ENCODE results near the gene CATSPER4.

CATSPER4 gene

GRCh38 chr1:26145960-26146294 is 44.5 kb upstream of the CATSPER4 start:
- Histone ChIP-seq H2AFZ (ENCODE audit: low read length) (no peak overlapping the region), H3K9ac (ENCODE audit: low read length) (no peak overlapping the region), H4K20me1 (ENCODE audit: insufficient read depth, low read length) (no peaks in the 10 kb centered on the region), H3K4me3 (ENCODE audit: low read length) (no peak overlapping the region), H3K79me2 (ENCODE audit: low read length) (no peaks in the 10 kb centered on the region), H3K9me3 (replicated peaks; ENCODE audit: insufficient read depth, low read length) (no peaks in the 10 kb centered on the region), H3K27me3 (replicated peaks; ENCODE audit: insufficient read depth, low read length) (no peaks in the 10 kb centered on the region), H3K4me2 (ENCODE audit: low read depth, low read length) (no peak overlapping the region), H3K27ac (ENCODE audit: low read length) (no peak overlapping the region), H3K9me2 (replicated peaks; ENCODE audit: insufficient read depth, low read length) (no peaks in the 10 kb centered on the region), H3F3A (ENCODE audit: insufficient read depth, low read length) (no peaks in the 10 kb centered on the region), H3K36me3 (replicated peaks; ENCODE audit: insufficient read depth, low read length) (no peaks in the 10 kb centered on the region), H3K4me1 (ENCODE audit: low read length) (peaks cover 3% of the 10 kb centered on the region; the same call in 1 of the 2 replicates)
- TF ChIP-seq CTCF (IDR thresholded peaks at IDR 0.05; ENCODE audit: low read length), result no peak
- TF ChIP-seq EZH2 (optimal IDR thresholded peaks at IDR 0.05; ENCODE audit: low read depth, low read length), result no peak
- TF ChIP-seq EZH2phosphoT487 (IDR thresholded peaks at IDR 0.05; ENCODE audit: low read length), result no peak
- DNase-seq, result no peak

- TF ChIP-seq EZH2 (optimal IDR thresholded peaks at IDR 0.05; ENCODE audit: low read depth, low read length), result no peak
- no peak for TF ChIP-seq CTCF (IDR thresholded peaks at IDR 0.05; ENCODE audit: low read length)
- TF ChIP-seq EZH2phosphoT487 (IDR thresholded peaks at IDR 0.05; ENCODE audit: low read length), result no peak
- Histone ChIP-seq H4K20me1 (ENCODE audit: insufficient read depth, low read length) (no peaks in the 10 kb centered on the region), H3K4me1 (ENCODE audit: low read length) (peaks cover 3% of the 10 kb centered on the region; the same call in 1 of the 2 replicates), H3F3A (ENCODE audit: insufficient read depth, low read length) (no peaks in the 10 kb centered on the region), H3K9me2 (replicated peaks; ENCODE audit: insufficient read depth, low read length) (no peaks in the 10 kb centered on the region), H3K9me3 (replicated peaks; ENCODE audit: insufficient read depth, low read length) (no peaks in the 10 kb centered on the region), H3K9ac (ENCODE audit: low read length) (no peak overlapping the region), H3K27ac (ENCODE audit: low read length) (no peak overlapping the region), H3K36me3 (replicated peaks; ENCODE audit: insufficient read depth, low read length) (no peaks in the 10 kb centered on the region), H3K27me3 (replicated peaks; ENCODE audit: insufficient read depth, low read length) (no peaks in the 10 kb centered on the region), H2AFZ (ENCODE audit: low read length) (no peak overlapping the region), H3K4me2 (ENCODE audit: low read depth, low read length) (no peak overlapping the region), H3K4me3 (ENCODE audit: low read length) (no peak overlapping the region), H3K79me2 (ENCODE audit: low read length) (no peaks in the 10 kb centered on the region)
- no peak for DNase-seq
Observed at GRCh38 chr1:26148887-26149286, 41.5 kb upstream of the CATSPER4 start.

- no peaks in the 10 kb centered on the region for H4K20me1 ChIP-seq (ENCODE audit: insufficient read depth, low read length)
- no peak overlapping the region for H3K4me3 ChIP-seq (ENCODE audit: low read length)
- no peaks in the 10 kb centered on the region for H3K9me3 ChIP-seq (replicated peaks; ENCODE audit: insufficient read depth, low read length)
- H3K36me3 ChIP-seq (replicated peaks; ENCODE audit: insufficient read depth, low read length), result no peaks in the 10 kb centered on the region
- H3K9me2 ChIP-seq (replicated peaks; ENCODE audit: insufficient read depth, low read length), result no peaks in the 10 kb centered on the region
- no peak overlapping the region for H3K4me2 ChIP-seq (ENCODE audit: low read depth, low read length)
- no peaks in the 10 kb centered on the region for H3K79me2 ChIP-seq (ENCODE audit: low read length)
- no peaks in the 10 kb centered on the region for H3K4me1 ChIP-seq (ENCODE audit: low read length)
- no peak for DNase-seq
- TF ChIP-seq EZH2phosphoT487 (IDR thresholded peaks at IDR 0.05; ENCODE audit: low read length), result no peak
- TF ChIP-seq EZH2 (optimal IDR thresholded peaks at IDR 0.05; ENCODE audit: low read depth, low read length), result no peak
- TF ChIP-seq CTCF (IDR thresholded peaks at IDR 0.05; ENCODE audit: low read length), result no peak
- no peak overlapping the region for H2AFZ ChIP-seq (ENCODE audit: low read length)
- no peak overlapping the region for H3K27ac ChIP-seq (ENCODE audit: low read length)
- no peak overlapping the region for H3K9ac ChIP-seq (ENCODE audit: low read length)
- no peaks in the 10 kb centered on the region for H3F3A ChIP-seq (ENCODE audit: insufficient read depth, low read length)
- no peaks in the 10 kb centered on the region for H3K27me3 ChIP-seq (replicated peaks; ENCODE audit: insufficient read depth, low read length)
Observed at GRCh38 chr1:26153966-26154532, 36.4 kb upstream of the CATSPER4 start.
